Panc1 (cell line): ENCODE measurements around the gene ITGA11. TPM values are rescaled to one million over a fixed set of nuclear protein-coding genes. Genes with fewer than 3 reads are reported as not detected.

Experiments
- ATAC-seq: fragments of 200-7000 bp; cut with Tn5 transposase; 2 replicates; pipeline ENCODE4 v1.9.1; 2020; ENCODE audit warnings: mild to moderate bottlenecking, moderate library complexity
- BruUV-seq: library from RNA; stranded (reverse); fragments of 400-500 nt; replicated peaks from 2 replicates; lab custom pipeline; 2021; lab: Mats Ljungman, UMichigan
- CTCF ChIA-PET: fragments of 300-600 bp; sonication (Branson Sonifier 250); formaldehyde crosslinking; loops from one replicate; lab custom pipeline; 2022; ENCODE audit warnings: antibody characterized with exemption; lab: Charles Lee
- POLR2A ChIA-PET: fragments of 300-600 bp; sonication (Branson Sonifier 250); formaldehyde crosslinking; loops from one replicate; lab custom pipeline; 2022; ENCODE audit warnings: antibody characterized with exemption; lab: Charles Lee
- DNase-seq: peaks from one replicate; pipeline ENCODE4 v3.0.0-alpha.2; 2010; ENCODE audit warnings: low read depth, low spot score
- H3K27ac ChIP-seq: 2 replicates; pipeline ENCODE4 v1.5.1; 2011; ENCODE audit warnings: mild to moderate bottlenecking, low read length, inconsistent platforms
- H3K27me3 ChIP-seq: fragments of 200-500 bp; sonication (Bioruptor generic); 2 replicates; pipeline ENCODE4 v1.6.0; 2014; ENCODE audit warnings: low read length, inconsistent platforms; ENCODE audit not compliant: control insufficient read depth, insufficient read depth
- H3K36me3 ChIP-seq: fragments of 200-500 bp; sonication (Bioruptor generic); 2 replicates; pipeline ENCODE4 v1.5.1; 2014; ENCODE audit warnings: inconsistent platforms, mild to moderate bottlenecking, low read length, moderate library complexity; ENCODE audit not compliant: control insufficient read depth, insufficient read depth
- H3K4me1 ChIP-seq: 2 replicates; pipeline ENCODE4 v1.5.1; 2011; ENCODE audit warnings: inconsistent platforms, mild to moderate bottlenecking, low read length, moderate library complexity; ENCODE audit not compliant: control insufficient read depth, insufficient read depth
- H3K4me3 ChIP-seq, 2 experiments: 2 replicates each; pipeline ENCODE4 v1.5.1; 2011 to 2012; ENCODE audit warnings: low read depth in 2 of 2, low read length in 2 of 2, mild to moderate bottlenecking in 2 of 2, inconsistent platforms in 1 of 2, moderate library complexity in 1 of 2
- H3K9me3 ChIP-seq: fragments of 200-500 bp; sonication (Bioruptor generic); 2 replicates; pipeline ENCODE4 v1.5.1; 2014; ENCODE audit warnings: low read depth, mild to moderate bottlenecking, inconsistent platforms, low read length, moderate library complexity; ENCODE audit not compliant: control insufficient read depth, insufficient read depth
- CTCF ChIP-seq: fragments of 450-650 bp; IDR thresholded peaks from 2 replicates; pipeline ENCODE4 v1.5.1; 2017; ENCODE audit warnings: mild to moderate bottlenecking
- POLR2AphosphoS5 ChIP-seq: IDR thresholded peaks from 2 replicates; pipeline ENCODE4 v1.6.1; 2012; ENCODE audit warnings: mild to moderate bottlenecking, low read depth, low read length, moderate library complexity
- SIN3A ChIP-seq: IDR thresholded peaks from 2 replicates; pipeline ENCODE4 v1.6.1; 2012; ENCODE audit warnings: low read depth, mild to moderate bottlenecking, low read length, moderate library complexity, borderline replicate concordance; ENCODE audit not compliant: insufficient read depth
- TCF7L2 ChIP-seq: IDR thresholded peaks from 2 replicates; pipeline ENCODE4 v1.6.1; 2011; ENCODE audit warnings: mild to moderate bottlenecking, low read depth, low read length, inconsistent platforms
- in situ Hi-C: cut with HindIII; loops from 2 replicates; pipeline ENCODE4 v1.10.0; 2016; ENCODE audit warnings: low sequenced_read_pairs, low pct_unique_long_range_greater_than_20kb
- intact Hi-C: fragments of 100-400 bp; cut with micrococcal nuclease; formaldehyde crosslinking; loops from one replicate; pipeline ENCODE4 v1.10.0; 2022; ENCODE audit not compliant: unreplicated experiment
- total RNA-seq: library from RNA; stranded (reverse); gene quantifications from one replicate; pipeline ENCODE4 v1.2.1, GENCODE V29; 2021; ENCODE audit not compliant: unreplicated experiment
- TF ChIP-seq, protein P1 (sequence below), 2 experiments: IDR thresholded peaks; 2 replicates each; pipeline ENCODE4 v1.6.1; 2011 to 2012; ENCODE audit warnings: low read depth in 2 of 2, control low read depth in 1 of 2, low read length in 1 of 2, mild to moderate bottlenecking in 1 of 2, moderate library complexity in 1 of 2; ENCODE audit not compliant: insufficient read depth in 1 of 2

ITGA11 gene
- total RNA-seq, 1 experiment from 2014 or later = 0.28 TPM

DNA sequence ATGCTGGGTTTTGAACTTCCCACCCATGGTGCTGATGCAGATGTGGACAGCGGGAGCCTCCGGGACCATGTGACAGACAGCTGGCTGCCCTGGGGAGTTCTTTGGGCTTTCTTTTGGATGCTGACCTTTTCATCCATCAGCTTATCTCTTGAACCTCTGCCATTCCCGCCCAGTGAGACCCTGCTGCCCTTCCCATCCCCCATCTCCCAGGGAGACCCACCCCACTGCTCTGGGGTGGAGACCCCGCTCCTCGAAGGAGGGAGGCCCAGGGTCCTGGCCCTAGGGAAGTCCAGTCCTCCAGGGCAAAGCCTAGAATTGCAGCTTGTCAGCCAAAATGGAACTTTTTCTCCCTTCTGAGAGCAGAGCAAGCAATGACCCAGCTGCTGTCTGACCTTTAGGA lies 64.0 kb downstream of the ITGA11 start:
- Histone ChIP-seq H3K36me3 (no peaks in the 10 kb centered on the region), H3K27ac (no peak overlapping the region), H3K4me3 (no peak overlapping the region), H3K9me3 (no peaks in the 10 kb centered on the region), H3K4me1 (no peaks in the 10 kb centered on the region), H3K27me3 (no peaks in the 10 kb centered on the region)
- TF ChIP-seq, protein P1, sequence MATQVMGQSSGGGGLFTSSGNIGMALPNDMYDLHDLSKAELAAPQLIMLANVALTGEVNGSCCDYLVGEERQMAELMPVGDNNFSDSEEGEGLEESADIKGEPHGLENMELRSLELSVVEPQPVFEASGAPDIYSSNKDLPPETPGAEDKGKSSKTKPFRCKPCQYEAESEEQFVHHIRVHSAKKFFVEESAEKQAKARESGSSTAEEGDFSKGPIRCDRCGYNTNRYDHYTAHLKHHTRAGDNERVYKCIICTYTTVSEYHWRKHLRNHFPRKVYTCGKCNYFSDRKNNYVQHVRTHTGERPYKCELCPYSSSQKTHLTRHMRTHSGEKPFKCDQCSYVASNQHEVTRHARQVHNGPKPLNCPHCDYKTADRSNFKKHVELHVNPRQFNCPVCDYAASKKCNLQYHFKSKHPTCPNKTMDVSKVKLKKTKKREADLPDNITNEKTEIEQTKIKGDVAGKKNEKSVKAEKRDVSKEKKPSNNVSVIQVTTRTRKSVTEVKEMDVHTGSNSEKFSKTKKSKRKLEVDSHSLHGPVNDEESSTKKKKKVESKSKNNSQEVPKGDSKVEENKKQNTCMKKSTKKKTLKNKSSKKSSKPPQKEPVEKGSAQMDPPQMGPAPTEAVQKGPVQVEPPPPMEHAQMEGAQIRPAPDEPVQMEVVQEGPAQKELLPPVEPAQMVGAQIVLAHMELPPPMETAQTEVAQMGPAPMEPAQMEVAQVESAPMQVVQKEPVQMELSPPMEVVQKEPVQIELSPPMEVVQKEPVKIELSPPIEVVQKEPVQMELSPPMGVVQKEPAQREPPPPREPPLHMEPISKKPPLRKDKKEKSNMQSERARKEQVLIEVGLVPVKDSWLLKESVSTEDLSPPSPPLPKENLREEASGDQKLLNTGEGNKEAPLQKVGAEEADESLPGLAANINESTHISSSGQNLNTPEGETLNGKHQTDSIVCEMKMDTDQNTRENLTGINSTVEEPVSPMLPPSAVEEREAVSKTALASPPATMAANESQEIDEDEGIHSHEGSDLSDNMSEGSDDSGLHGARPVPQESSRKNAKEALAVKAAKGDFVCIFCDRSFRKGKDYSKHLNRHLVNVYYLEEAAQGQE (IDR thresholded peaks at IDR 0.05; ENCODE audit: insufficient read depth in 1 of 2, low read depth in 2 of 2, low read length in 1 of 2) = no peak
- no peak for TF ChIP-seq CTCF
- no peak for TF ChIP-seq SIN3A
- no peak for TF ChIP-seq POLR2AphosphoS5
- TF ChIP-seq TCF7L2 = no peak
- in situ Hi-C loops = no loop called here
- no TSS peak for BruUV-seq
- no peak for ATAC-seq
- ChIA-PET POLR2A (no interaction called here), CTCF (interaction anchor here (0.6 kb wide), 1 partner anchor 555 kb away, joined by 7 read pairs; no protein-coding TSS in a partner anchor)
- intact Hi-C loops = no loop called here
- DNase-seq = no peak

DNA sequence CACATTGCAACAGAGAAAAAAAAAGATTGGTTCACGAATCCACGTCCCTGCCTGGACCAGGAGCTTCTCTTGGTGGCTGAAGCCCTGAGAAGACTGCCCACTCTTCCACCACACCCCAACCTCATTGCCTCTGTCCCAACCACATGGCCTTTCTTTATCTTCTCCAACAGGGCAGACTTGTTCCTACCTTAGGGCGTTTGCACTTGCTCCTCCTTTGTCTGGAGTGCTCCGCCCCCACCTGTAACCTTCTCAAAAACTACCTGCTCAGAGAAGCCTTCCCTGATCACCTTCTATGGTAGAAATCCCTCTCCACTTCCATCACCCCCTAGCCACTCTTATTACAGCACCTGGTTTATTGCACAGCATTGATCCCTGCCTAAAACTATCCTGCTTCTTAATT lies 64.7 kb downstream of the ITGA11 start:
- CTCF ChIA-PET = no interaction called here
- Histone ChIP-seq H3K27ac (no peak overlapping the region), H3K4me3 (no peak overlapping the region), H3K27me3 (no peaks in the 10 kb centered on the region), H3K36me3 (no peaks in the 10 kb centered on the region), H3K4me1 (no peaks in the 10 kb centered on the region), H3K9me3 (no peaks in the 10 kb centered on the region)
- ATAC-seq (no peak), DNase-seq (no peak)
- POLR2A ChIA-PET = no interaction called here
- no peak for TF ChIP-seq SIN3A
- no peak for TF ChIP-seq CTCF
- TF ChIP-seq, protein P1 (IDR thresholded peaks at IDR 0.05; ENCODE audit: insufficient read depth in 1 of 2, low read depth in 2 of 2, low read length in 1 of 2) = no peak
- no peak for TF ChIP-seq TCF7L2
- no peak for TF ChIP-seq POLR2AphosphoS5
- no TSS peak for BruUV-seq
- in situ Hi-C loops = no loop called here
- intact Hi-C loops = no loop called here
